Measurements from ENCODE around the gene AGAP1.

AGAP1 gene

GRCh38 chr2:235534678-235535422 lies 41.0 kb downstream of the AGAP1 start:
- DNase-seq (ENCODE audit: low read depth): no peak
- TF ChIP-seq CTCF (IDR thresholded peaks at IDR 0.05; ENCODE audit: control insufficient read depth, extremely low read depth, insufficient read depth): no peak
- H3K4me3 ChIP-seq (ENCODE audit: low read depth, low read length): no peak overlapping the region

GRCh38 chr2:235535423-235536130 lies 41.7 kb downstream of the AGAP1 start:
- no peak overlapping the region for H3K4me3 ChIP-seq (ENCODE audit: low read depth, low read length)
- DNase-seq (ENCODE audit: low read depth): no peak
- TF ChIP-seq CTCF (IDR thresholded peaks at IDR 0.05; ENCODE audit: control insufficient read depth, extremely low read depth, insufficient read depth): no peak

GRCh38 chr2:235536711-235537110 lies 42.9 kb downstream of the AGAP1 start:
- DNase-seq (ENCODE audit: low read depth): no peak
- no peak overlapping the region for H3K4me3 ChIP-seq (ENCODE audit: low read depth, low read length)
- TF ChIP-seq CTCF (IDR thresholded peaks at IDR 0.05; ENCODE audit: control insufficient read depth, extremely low read depth, insufficient read depth): no peak

GRCh38 chr2:235537186-235537585 lies 43.3 kb downstream of the AGAP1 start:
- no peak for DNase-seq (ENCODE audit: low read depth)
- TF ChIP-seq CTCF (IDR thresholded peaks at IDR 0.05; ENCODE audit: control insufficient read depth, extremely low read depth, insufficient read depth): no peak

GRCh38 chr2:235537587-235537986 lies 43.7 kb downstream of the AGAP1 start:
- TF ChIP-seq CTCF (IDR thresholded peaks at IDR 0.05; ENCODE audit: control insufficient read depth, extremely low read depth, insufficient read depth): no peak
- DNase-seq (ENCODE audit: low read depth): no peak
- no peak overlapping the region for H3K4me3 ChIP-seq (ENCODE audit: low read depth, low read length)

More at GRCh38 chr2:235537186-235537585, 43.3 kb downstream of the AGAP1 start:
- H3K4me3 ChIP-seq (ENCODE audit: low read depth, low read length): no peak overlapping the region

- DNase-seq (ENCODE audit: low read depth): no peak
- no peak overlapping the region for H3K4me3 ChIP-seq (ENCODE audit: low read depth, low read length)
- no peak for TF ChIP-seq CTCF (IDR thresholded peaks at IDR 0.05; ENCODE audit: control insufficient read depth, extremely low read depth, insufficient read depth)
These were observed 44.3 kb downstream of the AGAP1 start for GRCh38 chr2:235538144-235538639.
